WTC11 (cell line): ENCODE measurements around the gene KLHL29. TPM values are rescaled to one million over a fixed set of nuclear protein-coding genes. Genes with fewer than 3 reads are reported as not detected.

ENCODE experiments used
- ATAC-seq: fragments of 200-7000 bp; cut with Tn5 transposase; 2 replicates; pipeline ENCODE4 v1.10.0; 2021; ENCODE audit warnings: mild to moderate bottlenecking, moderate library complexity
- CTCF ChIA-PET: fragments of 300-600 bp; sonication (Branson Sonifier 250); formaldehyde crosslinking; loops from one replicate; lab custom pipeline; 2021; ENCODE audit warnings: antibody characterized with exemption; lab: Charles Lee
- POLR2A ChIA-PET: fragments of 350-600 bp; sonication (Branson Sonifier 250); formaldehyde crosslinking; loops from one replicate; lab custom pipeline; 2021; ENCODE audit warnings: antibody characterized with exemption; lab: Charles Lee
- DNase-seq: peaks from one replicate; pipeline ENCODE4 v3.0.0; 2021; ENCODE audit warnings: low spot score
- H3K27ac Mint-ChIP-seq: 2 replicates; pipeline ENCODE4 v1.8.0; 2021; ENCODE audit warnings: mixed read lengths
- H3K27me3 Mint-ChIP-seq: 2 replicates; pipeline ENCODE4 v1.8.0; 2021; ENCODE audit warnings: low read depth, mild to moderate bottlenecking, moderate library complexity, mixed read lengths
- H3K36me3 Mint-ChIP-seq: 2 replicates; pipeline ENCODE4 v1.8.0; 2021; ENCODE audit warnings: mixed read lengths
- H3K4me1 Mint-ChIP-seq: 2 replicates; pipeline ENCODE4 v1.8.0; 2022; ENCODE audit warnings: mixed read lengths
- H3K4me3 Mint-ChIP-seq: 2 replicates; pipeline ENCODE4 v1.8.0; 2021; ENCODE audit warnings: mild to moderate bottlenecking, moderate library complexity, mixed read lengths
- H3K9me3 Mint-ChIP-seq: 2 replicates; pipeline ENCODE4 v1.8.0; 2021; ENCODE audit warnings: mixed read lengths
- AFF4 ChIP-seq: sonication (generic); formaldehyde crosslinking; IDR thresholded peaks from 2 replicates; pipeline ENCODE4 v1.8.1; 2023; ENCODE audit warnings: mild to moderate bottlenecking, missing genetic modification reagents, borderline replicate concordance
- ATF1 ChIP-seq: sonication (generic); formaldehyde crosslinking; IDR thresholded peaks from 2 replicates; pipeline ENCODE4 v1.8.1; 2023; ENCODE audit warnings: mild to moderate bottlenecking, moderate library complexity, missing genetic modification reagents
- ATF3 ChIP-seq: sonication (generic); formaldehyde crosslinking; conservative IDR thresholded peaks from 2 replicates; pipeline ENCODE4 v1.8.1; 2022; ENCODE audit warnings: mild to moderate bottlenecking, missing genetic modification reagents
- CBFB ChIP-seq: sonication (generic); formaldehyde crosslinking; IDR thresholded peaks from 2 replicates; pipeline ENCODE4 v1.8.1; 2022; ENCODE audit warnings: mild to moderate bottlenecking, low read depth, missing genetic modification reagents
- ELF4 ChIP-seq: sonication (generic); formaldehyde crosslinking; IDR thresholded peaks from 2 replicates; pipeline ENCODE4 v1.8.1; 2022; ENCODE audit warnings: low read depth, mild to moderate bottlenecking, moderate library complexity, missing genetic modification reagents
- ETV6 ChIP-seq: sonication (generic); formaldehyde crosslinking; IDR thresholded peaks from 2 replicates; pipeline ENCODE4 v1.8.1; 2022; ENCODE audit warnings: mild to moderate bottlenecking, missing genetic modification reagents
- GABPB1 ChIP-seq: sonication (generic); formaldehyde crosslinking; IDR thresholded peaks from 2 replicates; pipeline ENCODE4 v1.8.1; 2023; ENCODE audit warnings: mild to moderate bottlenecking, missing genetic modification reagents
- MXD4 ChIP-seq: fragments of 250-450 bp; sonication (Bioruptor Pico); IDR thresholded peaks from 2 replicates; pipeline ENCODE4 v1.8.0; 2021; ENCODE audit warnings: mild to moderate bottlenecking, moderate library complexity, borderline replicate concordance
- NFYB ChIP-seq: sonication (generic); formaldehyde crosslinking; conservative IDR thresholded peaks from 2 replicates; pipeline ENCODE4 v1.8.0; 2022; ENCODE audit warnings: low read depth, missing genetic modification reagents
- PREB ChIP-seq: sonication (generic); formaldehyde crosslinking; IDR thresholded peaks from 2 replicates; pipeline ENCODE4 v1.8.1; 2022; ENCODE audit warnings: mild to moderate bottlenecking, missing genetic modification reagents, moderate library complexity, borderline replicate concordance
- PRRX2 ChIP-seq: fragments of 250-450 bp; sonication (Bioruptor Pico); IDR thresholded peaks from 2 replicates; pipeline ENCODE4 v1.8.0; 2021; ENCODE audit warnings: mild to moderate bottlenecking
- RORB ChIP-seq: fragments of 250-450 bp; sonication (Bioruptor Pico); IDR thresholded peaks from 2 replicates; pipeline ENCODE4 v1.9.0; 2021; ENCODE audit warnings: mild to moderate bottlenecking
- SOX15 ChIP-seq: fragments of 250-450 bp; sonication (Bioruptor Pico); IDR thresholded peaks from 2 replicates; pipeline ENCODE4 v1.9.0; 2021; ENCODE audit warnings: mild to moderate bottlenecking
- STAT6 ChIP-seq: sonication (generic); formaldehyde crosslinking; conservative IDR thresholded peaks from 2 replicates; pipeline ENCODE4 v1.8.1; 2023; ENCODE audit warnings: mild to moderate bottlenecking, low read depth, missing genetic modification reagents, moderate library complexity
- TEAD4 ChIP-seq: sonication (generic); formaldehyde crosslinking; IDR thresholded peaks from 2 replicates; pipeline ENCODE4 v1.8.0; 2022; ENCODE audit warnings: mild to moderate bottlenecking, missing genetic modification reagents
- TP53 ChIP-seq: sonication (generic); formaldehyde crosslinking; IDR thresholded peaks from 2 replicates; pipeline ENCODE4 v1.8.1; 2023; ENCODE audit warnings: mild to moderate bottlenecking, missing genetic modification reagents
- ZNF138 ChIP-seq: sonication (generic); formaldehyde crosslinking; conservative IDR thresholded peaks from 2 replicates; pipeline ENCODE4 v1.8.1; 2022; ENCODE audit warnings: mild to moderate bottlenecking, moderate library complexity, missing genetic modification reagents
- ZNF512 ChIP-seq: sonication (generic); formaldehyde crosslinking; IDR thresholded peaks from 2 replicates; pipeline ENCODE4 v1.8.1; 2022; ENCODE audit warnings: missing genetic modification reagents, borderline replicate concordance
- ZNF671 ChIP-seq: fragments of 250-450 bp; sonication (Bioruptor Pico); IDR thresholded peaks from 2 replicates; pipeline ENCODE4 v1.8.0; 2021; ENCODE audit warnings: mild to moderate bottlenecking
- ZSCAN18 ChIP-seq: fragments of 250-450 bp; sonication (Bioruptor Pico); IDR thresholded peaks from 2 replicates; pipeline ENCODE4 v2.1.2; 2022; ENCODE audit warnings: mild to moderate bottlenecking, moderate library complexity
- total RNA-seq: library from RNA; stranded (reverse); gene quantifications from 3 replicates; pipeline ENCODE4 v1.2.3, GENCODE V29; 2021

KLHL29 gene
- total RNA-seq, 1 experiment from 2014 or later = 7.1 TPM

- no peaks in the 10 kb centered on the region for H3K36me3 Mint-ChIP-seq
- ChIA-PET POLR2A (no interaction called here), CTCF (no interaction called here)
- no peak for DNase-seq
- peaks cover 7% of the 10 kb centered on the region for H3K4me1 Mint-ChIP-seq
- H3K27me3 Mint-ChIP-seq = no peaks in the 10 kb centered on the region
- no peak for TF ChIP-seq GABPB1 (CRISPR knock-in tag)
- TF ChIP-seq ZSCAN18 (CRISPR knock-in tag) = no peak
- TF ChIP-seq ELF4 (CRISPR knock-in tag) = no peak
- TF ChIP-seq PRRX2 (CRISPR knock-in tag) = no peak
- TF ChIP-seq ETV6 (CRISPR knock-in tag) = no peak
- no peak for TF ChIP-seq PREB
- TF ChIP-seq NFYB (CRISPR knock-in tag) = no peak
- TF ChIP-seq ZNF671 = no peak
- no peak for TF ChIP-seq CBFB (CRISPR knock-in tag)
- no peak for TF ChIP-seq ATF1 (CRISPR knock-in tag)
- TF ChIP-seq MXD4 (CRISPR knock-in tag) = no peak
- no peak for TF ChIP-seq ZNF512 (CRISPR knock-in tag)
- no peak for TF ChIP-seq TEAD4 (CRISPR knock-in tag)
- no peak for TF ChIP-seq TP53 (CRISPR knock-in tag)
- no peak for TF ChIP-seq SOX15
- no peak for TF ChIP-seq ZNF138
- no peak for TF ChIP-seq AFF4 (CRISPR knock-in tag)
- no peak for TF ChIP-seq ATF3 (CRISPR knock-in tag)
- TF ChIP-seq RORB (CRISPR knock-in tag) = no peak
- TF ChIP-seq STAT6 (CRISPR knock-in tag) = no peak
- no peak overlapping the region for H3K27ac Mint-ChIP-seq
- ATAC-seq = no peak
- no peak overlapping the region for H3K4me3 Mint-ChIP-seq
- no peaks in the 10 kb centered on the region for H3K9me3 Mint-ChIP-seq
Observed at GRCh38 chr2:23587341-23587880, 202.4 kb downstream of the KLHL29 start.
